Stimulated activated CD8-positive, alpha-beta memory T cell treated with anti-CD3 and anti-CD28 coated beads, Interleukin-7, amount 100 ng/mL, for 4 hours (primary cell): Measurements from ENCODE around the gene RTF1.

Source experiments
- DNase-seq, 2 donors: peaks; one replicate each; pipeline ENCODE4 v3.0.0-alpha.2; 2020; ENCODE audit warnings: low read depth in 2 of 2

RTF1 gene

DNA sequence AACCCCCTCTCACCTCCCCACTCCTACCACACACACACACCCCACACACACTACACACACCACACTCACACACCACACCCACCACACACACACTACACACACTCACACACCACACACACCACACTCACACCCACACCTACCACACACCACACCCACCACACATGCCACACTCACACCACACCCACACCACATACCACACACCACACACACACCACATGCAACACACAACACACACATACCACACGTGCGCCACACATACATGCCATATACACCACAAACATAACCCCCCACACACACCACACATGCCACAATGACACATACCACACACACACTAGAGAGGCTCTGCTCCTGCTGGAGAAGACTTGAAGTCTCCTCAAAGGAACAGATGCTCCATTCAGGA is 70.9 kb downstream of the RTF1 start:
- no peak for DNase-seq

DNA sequence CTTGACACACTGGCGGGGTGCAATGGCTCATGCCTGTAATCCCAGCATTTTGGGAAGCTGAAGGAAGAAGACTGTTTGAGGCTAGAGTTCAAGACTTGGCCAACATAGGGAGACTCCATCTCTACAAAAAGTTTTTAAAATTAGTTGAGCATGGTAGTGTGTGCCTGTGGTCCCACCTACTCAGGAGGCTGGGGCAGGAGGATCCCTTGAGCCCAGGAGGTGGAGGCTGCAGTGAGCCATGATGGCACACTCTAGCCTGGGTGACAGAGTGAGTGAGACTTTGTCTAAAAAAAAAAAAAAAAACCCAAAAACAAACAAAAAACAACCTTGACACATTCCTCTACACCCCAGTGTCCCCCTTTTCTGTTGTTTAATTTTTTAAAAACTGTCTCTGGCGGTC is 72.7 kb downstream of the RTF1 start:
- DNase-seq = no peak

DNA sequence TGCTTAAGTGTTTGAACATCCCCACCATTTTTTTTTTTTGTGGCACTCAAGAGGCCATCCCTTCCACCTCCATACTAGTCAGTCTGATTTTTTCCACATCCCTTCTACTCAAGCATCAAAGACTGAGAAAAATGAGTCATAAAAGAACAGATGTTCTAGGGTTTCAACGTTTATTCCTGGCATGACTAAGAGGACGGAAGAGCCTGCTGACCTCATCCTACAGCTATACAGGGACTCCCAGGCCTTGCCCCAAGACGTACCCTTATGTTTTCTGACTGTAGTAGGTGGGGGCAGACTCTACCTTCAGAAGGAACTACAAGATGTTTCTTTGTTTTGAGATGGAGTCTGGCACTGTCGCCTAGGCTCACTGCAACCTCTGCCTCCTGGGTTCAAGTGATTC is 73.5 kb downstream of the RTF1 start:
- no peak for DNase-seq

- no peak for DNase-seq
These were observed 75.0 kb downstream of the RTF1 start for GRCh38 chr15:41491889-41492288.

- no peak for DNase-seq
These were observed 75.8 kb downstream of the RTF1 start for GRCh38 chr15:41492597-41493204.

GRCh38 chr15:41493205-41493901 is 76.5 kb downstream of the RTF1 start, which contains the start of gene ITPKA:
Gene ITPKA, plus strand, starts transcription at chr15:41493874. Its CDS starts 54 bp downstream, at chr15:41493928.
- DNase-seq = peak; percentile 81 to 85

GRCh38 chr15:41493902-41494189 is 77.0 kb downstream of the RTF1 start:
- no peak for DNase-seq

- no peak for DNase-seq
These were observed 77.5 kb downstream of the RTF1 start for GRCh38 chr15:41494190-41494921.

DNA sequence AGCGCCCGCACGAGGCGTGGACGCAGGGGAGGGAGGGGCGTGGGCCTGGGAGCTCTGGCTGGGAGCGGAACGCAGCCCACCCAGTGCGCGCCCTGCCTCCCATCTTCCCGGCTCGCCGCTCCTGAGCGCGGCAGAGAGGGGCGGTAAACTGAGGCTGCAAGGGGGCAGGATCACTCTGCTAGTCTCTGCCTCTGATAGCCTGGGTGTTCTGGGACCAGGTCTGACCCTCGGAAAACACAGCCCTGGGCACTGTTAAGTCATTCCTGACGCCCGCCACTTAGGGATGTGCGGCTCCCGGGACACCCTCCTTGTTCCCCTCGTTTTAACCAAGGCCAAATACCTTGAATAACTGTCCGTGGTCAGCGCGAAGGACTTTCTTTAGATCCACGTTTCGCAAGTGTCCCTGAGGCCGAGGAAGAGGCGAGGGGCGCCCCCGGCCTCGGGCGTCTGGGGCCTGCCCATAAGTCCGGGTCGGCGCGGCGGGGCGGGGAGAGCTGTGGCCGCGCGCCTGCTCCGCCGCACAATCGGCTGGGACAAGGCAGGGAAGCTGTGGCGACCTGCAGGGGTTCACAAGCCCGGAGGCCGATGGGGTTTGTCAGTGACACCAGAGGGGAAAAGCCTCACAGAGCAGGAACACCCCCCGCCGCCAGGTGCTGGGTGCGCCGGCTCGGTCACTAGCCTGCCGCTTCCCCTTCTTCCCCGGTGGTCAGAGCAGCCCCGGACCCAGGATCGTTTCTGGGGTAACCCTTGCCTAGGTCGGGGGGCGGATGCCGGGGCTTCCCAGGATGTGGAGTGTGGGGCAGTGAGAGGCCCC is 78.2 kb downstream of the RTF1 start:
- DNase-seq = no peak

- DNase-seq = no peak
These were observed 79.1 kb downstream of the RTF1 start for GRCh38 chr15:41495736-41496599.

DNA sequence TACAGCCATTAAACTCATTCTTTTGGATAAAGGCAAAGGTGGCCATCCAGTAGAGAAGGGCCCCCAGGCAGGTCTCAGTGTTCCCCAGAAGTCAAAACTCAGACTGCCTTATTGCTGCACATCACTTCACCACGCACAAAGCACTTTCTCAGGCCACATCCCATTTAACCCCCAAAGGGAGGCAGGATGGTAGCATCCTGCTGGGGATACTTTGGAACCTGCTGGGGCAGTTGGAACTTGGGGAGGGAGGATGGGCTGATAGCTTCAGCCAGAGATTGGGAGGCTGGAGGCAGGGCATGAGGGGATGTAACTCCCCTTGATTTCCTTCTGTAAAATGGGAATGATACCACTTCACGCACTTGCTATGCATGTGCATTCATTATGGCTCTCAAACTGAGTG is 81.8 kb downstream of the RTF1 start:
- DNase-seq = no peak

GRCh38 chr15:41499109-41499851 is 82.4 kb downstream of the RTF1 start:
- no peak for DNase-seq

DNA sequence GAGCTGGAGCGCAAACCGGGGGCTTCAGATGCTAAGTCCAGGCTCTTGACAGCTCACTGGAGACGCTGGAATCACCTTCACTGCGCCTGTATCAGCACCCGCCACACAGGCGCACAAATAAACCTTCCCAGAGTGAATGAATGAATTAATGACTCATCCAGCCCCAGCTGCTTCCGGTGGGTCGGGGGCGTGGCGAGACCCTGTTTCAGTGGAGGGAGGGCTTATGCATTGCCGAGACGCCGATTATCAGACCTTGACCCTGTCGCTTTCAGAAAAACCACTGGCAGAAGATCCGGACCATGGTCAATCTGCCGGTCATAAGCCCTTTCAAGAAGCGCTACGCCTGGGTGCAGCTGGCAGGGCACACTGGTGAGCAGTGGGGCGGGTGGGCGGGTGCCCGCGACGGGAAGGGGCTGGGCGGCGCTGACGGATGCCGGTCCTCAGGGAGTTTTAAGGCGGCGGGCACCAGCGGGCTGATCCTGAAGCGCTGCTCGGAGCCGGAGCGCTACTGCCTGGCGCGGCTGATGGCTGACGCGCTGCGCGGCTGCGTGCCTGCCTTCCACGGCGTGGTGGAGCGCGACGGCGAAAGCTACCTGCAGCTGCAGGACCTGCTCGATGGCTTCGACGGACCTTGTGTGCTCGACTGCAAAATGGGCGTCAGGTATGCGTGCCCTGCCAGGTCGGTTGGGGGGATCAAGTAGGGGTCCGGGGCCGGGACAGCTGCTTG is 84.5 kb downstream of the RTF1 start:
- no peak for DNase-seq

DNA sequence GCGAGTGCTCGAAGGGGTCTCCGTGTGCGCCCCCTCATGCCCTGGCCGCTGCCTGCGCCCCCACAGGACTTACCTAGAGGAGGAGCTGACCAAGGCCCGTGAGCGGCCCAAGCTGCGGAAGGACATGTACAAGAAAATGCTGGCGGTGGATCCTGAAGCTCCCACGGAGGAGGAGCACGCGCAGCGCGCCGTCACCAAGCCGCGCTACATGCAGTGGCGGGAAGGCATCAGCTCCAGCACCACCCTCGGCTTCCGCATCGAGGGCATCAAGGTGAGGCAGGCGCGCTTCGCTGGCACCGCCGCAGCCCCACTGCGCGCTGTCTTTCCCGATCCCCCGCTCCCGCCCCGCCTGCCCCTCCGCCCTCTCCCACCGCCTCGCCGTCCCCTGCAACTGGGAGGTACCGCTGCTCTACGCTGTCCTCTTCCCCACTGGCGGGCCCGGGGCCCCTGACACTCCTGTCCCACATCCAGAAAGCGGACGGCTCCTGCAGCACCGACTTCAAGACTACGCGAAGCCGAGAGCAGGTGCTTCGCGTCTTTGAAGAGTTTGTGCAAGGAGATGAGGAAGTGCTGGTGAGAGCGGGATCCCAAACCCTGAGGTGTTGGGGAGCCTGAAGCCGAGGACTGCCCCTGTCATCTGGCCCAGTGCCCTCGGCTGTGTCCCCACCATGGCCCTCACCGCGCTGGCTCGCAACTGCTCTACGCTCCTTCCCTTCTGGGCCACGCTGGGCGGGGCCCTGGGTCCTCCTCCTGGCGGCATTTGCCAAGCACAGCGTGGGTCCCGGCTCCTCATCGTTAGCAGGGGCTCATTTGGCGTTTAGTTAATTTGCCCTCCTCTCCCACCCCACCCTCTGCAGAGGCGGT is 85.3 kb downstream of the RTF1 start:
- DNase-seq = no peak

GRCh38 chr15:41502795-41503668 is 86.1 kb downstream of the RTF1 start:
- no peak for DNase-seq

GRCh38 chr15:41503669-41504010 is 86.7 kb downstream of the RTF1 start:
- DNase-seq = no peak

DNA sequence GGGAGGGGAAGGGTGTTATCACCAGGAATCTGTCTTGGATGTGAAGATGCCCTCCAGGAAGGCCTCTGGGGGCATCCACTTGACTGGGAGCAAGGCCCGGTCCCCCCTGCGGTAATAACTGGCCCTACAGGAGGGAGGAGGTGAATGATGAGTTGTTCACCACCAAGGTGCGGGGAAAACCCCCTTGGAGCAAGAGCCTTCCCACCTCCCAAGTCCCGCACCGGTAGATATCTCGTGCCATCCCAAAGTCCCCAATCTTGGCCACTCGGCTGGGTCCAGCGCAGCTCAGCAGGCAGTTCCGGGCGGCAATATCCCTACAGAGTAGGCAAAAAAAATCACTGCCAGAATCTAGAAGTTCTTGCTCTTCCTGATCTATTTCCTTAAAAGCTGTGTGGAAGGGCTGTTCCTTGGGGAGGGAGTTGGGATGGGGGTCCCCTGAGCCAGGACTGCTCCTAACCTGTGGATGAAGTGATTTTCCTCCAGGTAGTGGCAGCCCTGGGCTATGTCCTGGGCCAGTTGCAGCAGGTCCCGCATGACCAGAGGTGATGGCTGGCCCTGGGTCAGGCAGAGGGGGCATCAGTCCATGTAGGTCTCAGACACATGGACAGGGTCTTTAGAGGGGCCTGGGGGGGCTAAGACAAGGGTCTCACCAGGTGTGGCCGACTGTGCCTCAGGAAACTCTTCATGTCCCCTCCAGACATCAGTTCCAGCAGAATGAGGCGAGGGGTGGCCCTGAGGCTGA is 88.0 kb downstream of the RTF1 start:
- no peak for DNase-seq
